Mesendoderm (in vitro differentiated cells): ENCODE measurements around the gene POU2F1.

ENCODE experiments used
- DNase-seq: peaks from one replicate; pipeline ENCODE4 v3.0.0; 2013
- H2AK5ac ChIP-seq: 2 replicates; pipeline ENCODE4 v1.6.1; 2013; ENCODE audit warnings: low read length, inconsistent platforms
- H2BK120ac ChIP-seq: 2 replicates; pipeline ENCODE4 v1.6.1; 2013; ENCODE audit warnings: low read depth, mild to moderate bottlenecking, low read length, moderate library complexity, mixed read lengths
- H2BK15ac ChIP-seq: replicated peaks from 2 replicates; pipeline ENCODE4 v1.6.1; 2013; ENCODE audit warnings: low read depth, mild to moderate bottlenecking, moderate library complexity
- H2BK5ac ChIP-seq: 2 replicates; pipeline ENCODE4 v1.6.1; 2013; ENCODE audit warnings: low read length, inconsistent platforms
- H3K18ac ChIP-seq: 2 replicates; pipeline ENCODE4 v1.6.1; 2013; ENCODE audit warnings: mild to moderate bottlenecking, low read length, mixed read lengths
- H3K23ac ChIP-seq: one replicate; pipeline ENCODE4 v1.6.1; 2013; ENCODE audit warnings: low read length
- H3K27ac ChIP-seq: 2 replicates; pipeline ENCODE4 v1.5.1; 2013; ENCODE audit warnings: low read depth, mild to moderate bottlenecking, inconsistent platforms, low read length, moderate library complexity
- H3K27me3 ChIP-seq: 2 replicates; pipeline ENCODE4 v1.6.1; 2013; ENCODE audit warnings: low read length, control low read depth, mild to moderate bottlenecking, inconsistent platforms; ENCODE audit not compliant: insufficient read depth, poor library complexity
- H3K36me3 ChIP-seq: 2 replicates; pipeline ENCODE4 v1.6.1; 2013; ENCODE audit warnings: low read length, inconsistent platforms; ENCODE audit not compliant: control insufficient read depth, insufficient read depth
- H3K4ac ChIP-seq: one replicate; pipeline ENCODE4 v1.6.1; 2013; ENCODE audit warnings: low read depth, mild to moderate bottlenecking, low read length, moderate library complexity
- H3K4me1 ChIP-seq: 2 replicates; pipeline ENCODE4 v1.6.1; 2013; ENCODE audit warnings: low read depth, low read length, inconsistent platforms; ENCODE audit not compliant: control insufficient read depth
- H3K4me2 ChIP-seq: 2 replicates; pipeline ENCODE4 v1.6.1; 2013; ENCODE audit warnings: low read length
- H3K4me3 ChIP-seq: 2 replicates; pipeline ENCODE4 v1.5.1; 2013; ENCODE audit warnings: mild to moderate bottlenecking, low read length
- H3K56ac ChIP-seq: one replicate; pipeline ENCODE4 v1.6.1; 2013; ENCODE audit warnings: low read length
- H3K79me1 ChIP-seq: 2 replicates; pipeline ENCODE4 v1.6.1; 2013; ENCODE audit warnings: low read length, inconsistent platforms
- H3K79me2 ChIP-seq: 2 replicates; pipeline ENCODE4 v1.6.1; 2013; ENCODE audit warnings: mild to moderate bottlenecking, low read length; ENCODE audit not compliant: control insufficient read depth, insufficient read depth
- H3K9ac ChIP-seq: 2 replicates; pipeline ENCODE4 v1.6.1; 2013; ENCODE audit warnings: low read length, inconsistent platforms
- H4K5ac ChIP-seq: one replicate; pipeline ENCODE4 v1.6.1; 2013; ENCODE audit warnings: low read length
- H4K8ac ChIP-seq: one replicate; pipeline ENCODE4 v1.6.1; 2013; ENCODE audit warnings: low read depth, mild to moderate bottlenecking, control low read depth, low read length, moderate library complexity
- WGBS: extraction: QIAGEN DNeasy Blood & Tissue Kit; methylation state at CpG from one replicate; pipeline ENCODE4 v1.1.7; 2013; ENCODE audit warnings: low lambda C conversion rate, missing lambda C conversion rate; ENCODE audit not compliant: insufficient coverage; ENCODE audit errors: extremely low coverage; 5-methylcytosine and 5-hydroxymethylcytosine counted together

Gene POU2F1

GRCh38 chr1:167441222-167441621, 220.5 kb downstream of the POU2F1 start:
- Histone ChIP-seq H3K4me2 (no peak overlapping the region), H3K4me1 (peaks cover 2% of the 10 kb centered on the region), H3K36me3 (no peaks in the 10 kb centered on the region), H3K79me1 (no peaks in the 10 kb centered on the region), H3K27me3 (no peaks in the 10 kb centered on the region), H3K4me3 (no peak overlapping the region), H3K23ac (no peak overlapping the region), H3K4ac (no peak overlapping the region), H2BK120ac (no peak overlapping the region), H3K27ac (no peak overlapping the region), H2AK5ac (no peak overlapping the region), H4K5ac (no peak overlapping the region), H3K9ac (no peak overlapping the region), H4K8ac (no peak overlapping the region), H3K18ac (no peak overlapping the region), H2BK15ac (no peak overlapping the region), H3K56ac (no peak overlapping the region), H2BK5ac (no peak overlapping the region), H3K79me2 (no peaks in the 10 kb centered on the region)
- WGBS, result no CpG with 5 or more reads among the region's 3 CpGs
- no peak for DNase-seq

GRCh38 chr1:167442142-167442848, 221.6 kb downstream of the POU2F1 start:
- H4K5ac ChIP-seq, result no peak overlapping the region
- no peak overlapping the region for H2BK5ac ChIP-seq
- H3K27me3 ChIP-seq, result no peaks in the 10 kb centered on the region
- no peaks in the 10 kb centered on the region for H3K36me3 ChIP-seq
- no peak overlapping the region for H3K4me2 ChIP-seq
- no CpG with 5 or more reads among the region's 12 CpGs for WGBS
- H3K79me1 ChIP-seq, result no peaks in the 10 kb centered on the region
- H3K4ac ChIP-seq, result no peak overlapping the region
- H3K4me3 ChIP-seq, result no peak overlapping the region
- H2AK5ac ChIP-seq, result no peak overlapping the region
- no peak overlapping the region for H2BK15ac ChIP-seq
- no peak overlapping the region for H3K27ac ChIP-seq
- H2BK120ac ChIP-seq, result no peak overlapping the region
- no peak overlapping the region for H3K23ac ChIP-seq
- H3K4me1 ChIP-seq, result peaks cover 2% of the 10 kb centered on the region
- H4K8ac ChIP-seq, result no peak overlapping the region
- H3K56ac ChIP-seq, result no peak overlapping the region
- no peak overlapping the region for H3K18ac ChIP-seq
- no peaks in the 10 kb centered on the region for H3K79me2 ChIP-seq
- no peak overlapping the region for H3K9ac ChIP-seq
- DNase-seq, result peak; percentile 89

GRCh38 chr1:167442854-167443565, 222.3 kb downstream of the POU2F1 start:
- no peak for DNase-seq
- H3K79me1 ChIP-seq, result no peaks in the 10 kb centered on the region
- H2BK5ac ChIP-seq, result no peak overlapping the region
- H3K27me3 ChIP-seq, result no peaks in the 10 kb centered on the region
- no peak overlapping the region for H2AK5ac ChIP-seq
- H3K4ac ChIP-seq, result no peak overlapping the region
- WGBS, result no CpG with 5 or more reads among the region's 9 CpGs
- H3K4me1 ChIP-seq, result peaks cover 7% of the 10 kb centered on the region
- no peak overlapping the region for H4K5ac ChIP-seq
- H3K36me3 ChIP-seq, result no peaks in the 10 kb centered on the region
- H3K79me2 ChIP-seq, result no peaks in the 10 kb centered on the region
- no peak overlapping the region for H4K8ac ChIP-seq
- H2BK15ac ChIP-seq, result no peak overlapping the region
- H2BK120ac ChIP-seq, result no peak overlapping the region
- H3K9ac ChIP-seq, result no peak overlapping the region
- H3K4me2 ChIP-seq, result no peak overlapping the region
- H3K56ac ChIP-seq, result no peak overlapping the region
- H3K18ac ChIP-seq, result no peak overlapping the region
- H3K23ac ChIP-seq, result no peak overlapping the region
- no peak overlapping the region for H3K4me3 ChIP-seq
- no peak overlapping the region for H3K27ac ChIP-seq

- Histone ChIP-seq H4K5ac (no peak overlapping the region), H3K4me3 (no peak overlapping the region), H4K8ac (no peak overlapping the region), H3K36me3 (no peaks in the 10 kb centered on the region), H2BK120ac (no peak overlapping the region), H3K79me1 (no peaks in the 10 kb centered on the region), H3K4me1 (peaks cover 9% of the 10 kb centered on the region), H2AK5ac (no peak overlapping the region), H3K4ac (no peak overlapping the region), H3K79me2 (no peaks in the 10 kb centered on the region), H3K9ac (no peak overlapping the region), H3K18ac (no peak overlapping the region), H3K56ac (no peak overlapping the region), H3K4me2 (no peak overlapping the region), H2BK15ac (no peak overlapping the region), H2BK5ac (no peak overlapping the region), H3K27me3 (no peaks in the 10 kb centered on the region), H3K27ac (no peak overlapping the region), H3K23ac (no peak overlapping the region)
- no CpG with 5 or more reads among the region's 5 CpGs for WGBS
- no peak for DNase-seq
Observed at GRCh38 chr1:167443757-167444156, 223.1 kb downstream of the POU2F1 start.

- H2BK5ac ChIP-seq, result no peak overlapping the region
- no peak overlapping the region for H4K8ac ChIP-seq
- H3K4me2 ChIP-seq, result no peak overlapping the region
- no peak overlapping the region for H2BK120ac ChIP-seq
- no peak overlapping the region for H3K56ac ChIP-seq
- H3K79me2 ChIP-seq, result no peaks in the 10 kb centered on the region
- H3K18ac ChIP-seq, result no peak overlapping the region
- H2AK5ac ChIP-seq, result no peak overlapping the region
- H3K4ac ChIP-seq, result no peak overlapping the region
- WGBS, result no CpG with 5 or more reads among the region's 3 CpGs
- no peak overlapping the region for H2BK15ac ChIP-seq
- no peak for DNase-seq
- no peaks in the 10 kb centered on the region for H3K79me1 ChIP-seq
- H3K4me1 ChIP-seq, result peaks cover 7% of the 10 kb centered on the region
- no peaks in the 10 kb centered on the region for H3K27me3 ChIP-seq
- H3K27ac ChIP-seq, result no peak overlapping the region
- no peak overlapping the region for H3K9ac ChIP-seq
- no peak overlapping the region for H3K23ac ChIP-seq
- H3K4me3 ChIP-seq, result no peak overlapping the region
- no peak overlapping the region for H4K5ac ChIP-seq
- no peaks in the 10 kb centered on the region for H3K36me3 ChIP-seq
Observed at GRCh38 chr1:167446966-167447365, 226.3 kb downstream of the POU2F1 start.
